Limb (tissue), 2 donors: Measurements from ENCODE around the gene GM2A.
A peak's percentile ranks its signal among the peaks of the same experiment; 100 is the strongest.

Experiments
- DNase-seq, 2 donors: peaks; one replicate each; pipeline ENCODE4 v3.0.0-alpha.2; 2016; ENCODE audit errors: extremely low spot score in 2 of 2

GM2A gene

GRCh38 chr5:151252762-151253604 lies at the start of gene GM2A:
Gene GM2A (plus strand): TSS chr5:151253185. CDS start chr5:151253217, 32 bp downstream.
- DNase-seq, result peak; percentile 99

- no peak for DNase-seq
Measured at GRCh38 chr5:151204051-151204450, 48.9 kb upstream of the GM2A start.

- DNase-seq, result no peak
Measured at GRCh38 chr5:151205411-151205810, 47.6 kb upstream of the GM2A start.

GRCh38 chr5:151208481-151208914 lies 44.5 kb upstream of the GM2A start:
- DNase-seq, result no peak

GRCh38 chr5:151212406-151212798 lies 40.6 kb upstream of the GM2A start:
- no peak for DNase-seq

GRCh38 chr5:151213803-151214613 lies 39.0 kb upstream of the GM2A start:
- DNase-seq, result no peak

- DNase-seq, result no peak
Measured at GRCh38 chr5:151214614-151215545, 38.1 kb upstream of the GM2A start.

- no peak for DNase-seq
Measured at GRCh38 chr5:151215546-151215880, 37.5 kb upstream of the GM2A start.

GRCh38 chr5:151216781-151217180 lies 36.2 kb upstream of the GM2A start:
- no peak for DNase-seq

- DNase-seq, result no peak
Measured at GRCh38 chr5:151218177-151218576, 34.8 kb upstream of the GM2A start.

- no peak for DNase-seq
Measured at GRCh38 chr5:151219138-151219537, 33.8 kb upstream of the GM2A start.

GRCh38 chr5:151219789-151220188 lies 33.2 kb upstream of the GM2A start:
- no peak for DNase-seq

GRCh38 chr5:151221574-151221973 lies 31.4 kb upstream of the GM2A start:
- no peak for DNase-seq

GRCh38 chr5:151222054-151222789 lies 30.8 kb upstream of the GM2A start:
- DNase-seq, result no peak

- DNase-seq, result no peak
Measured at GRCh38 chr5:151222790-151223446, 30.1 kb upstream of the GM2A start.

GRCh38 chr5:151223447-151224264 lies 29.3 kb upstream of the GM2A start, which contains the start of gene CCDC69:
Gene CCDC69 (minus strand): TSS chr5:151224092. CDS start chr5:151223970, 122 bp downstream.
- peak; percentile 73 to 83 for DNase-seq

GRCh38 chr5:151224372-151224771 lies 28.6 kb upstream of the GM2A start:
- DNase-seq, result no peak

- no peak for DNase-seq
Measured at GRCh38 chr5:151225071-151225470, 27.9 kb upstream of the GM2A start.

GRCh38 chr5:151225475-151225874 lies 27.5 kb upstream of the GM2A start:
- DNase-seq, result no peak
